ENCODE results near the gene KIAA1958. TPM values are rescaled to one million over a fixed set of nuclear protein-coding genes. Genes with fewer than 3 reads are reported as not detected.
A peak's percentile ranks its signal among the peaks of the same experiment; 100 is the strongest.

KIAA1958 gene
- total and polyA plus RNA-seq, 8 donors = 1.4 to 11.8 (median 5.6) TPM

- FAIRE-seq (no peak), DNase-seq (peak in 1 of 6 donors; percentile 13), ATAC-seq (peak in 2 of 4 donors; percentile 41 to 49)
- H3K4me1 ChIP-seq = no peaks in the 10 kb centered on the region
- H3K4me3 ChIP-seq = no peak overlapping the region
- peak in 3 of 4 donors; percentile 8 to 26 (median 21) for TF ChIP-seq CTCF (IDR thresholded peaks at IDR 0.05)
- H3K27me3 ChIP-seq = no peaks in the 10 kb centered on the region
- H3K9me3 ChIP-seq = no peaks in the 10 kb centered on the region
- intact Hi-C loops (cut with DNase I) = no loop called here
- no peak overlapping the region for H3K27ac ChIP-seq
- H3K36me3 ChIP-seq = no peaks in the 10 kb centered on the region
Measured at GRCh38 chr9:112443200-112443599, 43.4 kb upstream of the KIAA1958 start.

- TF ChIP-seq CTCF (IDR thresholded peaks at IDR 0.05) = no peak
- no peak for FAIRE-seq
- no peak overlapping the region for H3K27ac ChIP-seq
- no peak overlapping the region for H3K4me3 ChIP-seq
- H3K36me3 ChIP-seq = no peaks in the 10 kb centered on the region
- no peaks in the 10 kb centered on the region for H3K9me3 ChIP-seq
- H3K4me1 ChIP-seq = no peaks in the 10 kb centered on the region
- ATAC-seq = no peak
- WGBS, 2 donors = 72 to 100% methylated on average over 1 of the region's 1 CpG
- no peaks in the 10 kb centered on the region for H3K27me3 ChIP-seq
- DNase-seq = no peak
- intact Hi-C loops (cut with DNase I) = no loop called here
Measured at GRCh38 chr9:112443636-112444035, 43.0 kb upstream of the KIAA1958 start.

- Histone ChIP-seq H3K4me3 (no peak overlapping the region), H3K36me3 (no peaks in the 10 kb centered on the region), H3K9me3 (no peaks in the 10 kb centered on the region), H3K27me3 (no peaks in the 10 kb centered on the region), H3K27ac (no peak overlapping the region), H3K4me1 (no peaks in the 10 kb centered on the region)
- intact Hi-C loops (cut with DNase I) = no loop called here
- FAIRE-seq = no peak
- DNase-seq = no peak
- TF ChIP-seq CTCF (IDR thresholded peaks at IDR 0.05) = no peak
- ATAC-seq = no peak
- WGBS, 2 donors = 45 to 87% methylated on average over 1 of the region's 1 CpG
Measured at GRCh38 chr9:112445196-112445595, 41.4 kb upstream of the KIAA1958 start.

- H3K36me3 ChIP-seq = no peaks in the 10 kb centered on the region
- H3K27me3 ChIP-seq = no peaks in the 10 kb centered on the region
- DNase-seq (no peak), FAIRE-seq (no peak), ATAC-seq (no peak)
- no peak overlapping the region for H3K4me3 ChIP-seq
- no peaks in the 10 kb centered on the region for H3K4me1 ChIP-seq
- no peak for TF ChIP-seq CTCF (IDR thresholded peaks at IDR 0.05)
- intact Hi-C loops (cut with DNase I) = no loop called here
- no peaks in the 10 kb centered on the region for H3K9me3 ChIP-seq
- no peak overlapping the region for H3K27ac ChIP-seq
- WGBS, 2 donors = 96 to 98% methylated on average over 2 of the region's 2 CpGs
Measured at GRCh38 chr9:112446080-112446479, 40.5 kb upstream of the KIAA1958 start.

- no peak for FAIRE-seq
Measured at GRCh38 chr9:112446526-112446925, 40.1 kb upstream of the KIAA1958 start.

More at GRCh38 chr9:112446526-112446925, 40.1 kb upstream of the KIAA1958 start:
- no peak overlapping the region for H3K4me3 ChIP-seq
- DNase-seq (no peak), ATAC-seq (no peak)
- no peaks in the 10 kb centered on the region for H3K36me3 ChIP-seq
- H3K27me3 ChIP-seq = no peaks in the 10 kb centered on the region
- H3K4me1 ChIP-seq = no peaks in the 10 kb centered on the region
- no peak overlapping the region for H3K27ac ChIP-seq
- no peaks in the 10 kb centered on the region for H3K9me3 ChIP-seq
- intact Hi-C loops (cut with DNase I) = no loop called here
- WGBS, 2 donors = 89% methylated on average over 2 of the region's 2 CpGs
- no peak for TF ChIP-seq CTCF (IDR thresholded peaks at IDR 0.05)
